KMS-11 (cell line): ENCODE data around the gene OSBPL8.
A peak's percentile ranks its signal among the peaks of the same experiment; 100 is the strongest.

Experiments
- H2AFZ ChIP-seq: fragments of 200-600 bp; sonication (generic); 2 replicates; pipeline ENCODE4 v1.6.1; 2016; ENCODE audit warnings: antibody characterized with exemption, mixed run types, low read depth
- H3K27ac ChIP-seq: fragments of 200-600 bp; sonication (generic); 2 replicates; pipeline ENCODE4 v1.6.1; 2016; ENCODE audit warnings: mild to moderate bottlenecking, mixed run types
- H3K27me3 ChIP-seq: fragments of 200-600 bp; sonication (generic); 2 replicates; pipeline ENCODE4 v1.6.1; 2017; ENCODE audit warnings: mild to moderate bottlenecking, low read depth, mixed run types, moderate library complexity; ENCODE audit not compliant: insufficient read depth
- H3K36me3 ChIP-seq: fragments of 200-600 bp; sonication (generic); 2 replicates; pipeline ENCODE4 v1.6.1; 2017; ENCODE audit warnings: mild to moderate bottlenecking, mixed run types; ENCODE audit not compliant: insufficient read depth
- H3K4me1 ChIP-seq: fragments of 200-600 bp; sonication (generic); 2 replicates; pipeline ENCODE4 v1.6.1; 2016; ENCODE audit warnings: mild to moderate bottlenecking, low read depth, mixed run types; ENCODE audit not compliant: poor library complexity, severe bottlenecking
- H3K4me2 ChIP-seq: fragments of 200-600 bp; sonication (generic); 2 replicates; pipeline ENCODE4 v1.7.0; 2016; ENCODE audit warnings: mild to moderate bottlenecking, mixed run types
- H3K4me3 ChIP-seq: fragments of 200-600 bp; sonication (generic); IDR thresholded peaks from 2 replicates; pipeline ENCODE4 v1.6.1; 2017; ENCODE audit warnings: low read depth, low read length, mixed read lengths; ENCODE audit not compliant: insufficient read depth
- H3K79me2 ChIP-seq: fragments of 200-600 bp; sonication (generic); 2 replicates; pipeline ENCODE4 v1.6.1; 2016; ENCODE audit warnings: low read depth, mixed run types; ENCODE audit not compliant: insufficient read depth
- H3K9ac ChIP-seq: fragments of 200-600 bp; sonication (generic); 2 replicates; pipeline ENCODE4 v1.6.1; 2016; ENCODE audit warnings: mild to moderate bottlenecking, mixed run types
- H4K20me1 ChIP-seq: fragments of 200-600 bp; sonication (generic); 2 replicates; pipeline ENCODE4 v1.6.1; 2016; ENCODE audit warnings: mild to moderate bottlenecking, mixed run types; ENCODE audit not compliant: insufficient read depth
- CTCF ChIP-seq: fragments of 200-600 bp; sonication (generic); conservative IDR thresholded peaks from 2 replicates; pipeline ENCODE4 v1.6.1; 2017; ENCODE audit warnings: low read depth, mild to moderate bottlenecking, antibody characterized with exemption, low read length, moderate library complexity, mixed read lengths

Gene OSBPL8

GRCh38 chr12:76559400-76560085 lies at the start of gene OSBPL8:
Gene OSBPL8, minus strand, starts transcription at chr12:76559771. Its CDS starts 72,220 bp downstream, at chr12:76487551.
- no peak for TF ChIP-seq CTCF
- H3K4me2 ChIP-seq: peak within 1 kb of the TSS; percentile 95
- peaks cover 46% of the 10 kb centered on the region for H3K79me2 ChIP-seq
- peak within 1 kb of the TSS; percentile 92 for H3K9ac ChIP-seq
- no peaks in the 10 kb centered on the region for H4K20me1 ChIP-seq
- peaks cover 19% of the 10 kb centered on the region for H3K4me1 ChIP-seq
- H3K27me3 ChIP-seq: no peaks in the 10 kb centered on the region
- H3K4me3 ChIP-seq: no peak within 1 kb of the TSS
- no peaks in the 10 kb centered on the region for H3K36me3 ChIP-seq
- peak within 1 kb of the TSS; percentile 95 for H2AFZ ChIP-seq
- peak within 1 kb of the TSS; percentile 82 for H3K27ac ChIP-seq

- H3K27ac ChIP-seq: no peak overlapping the region
- H3K27me3 ChIP-seq: no peaks in the 10 kb centered on the region
- H3K4me2 ChIP-seq: no peak overlapping the region
- H3K79me2 ChIP-seq: no peaks in the 10 kb centered on the region
- no peak overlapping the region for H3K4me3 ChIP-seq
- H3K4me1 ChIP-seq: no peaks in the 10 kb centered on the region
- no peak overlapping the region for H3K9ac ChIP-seq
- H4K20me1 ChIP-seq: no peaks in the 10 kb centered on the region
- TF ChIP-seq CTCF: no peak
- no peaks in the 10 kb centered on the region for H3K36me3 ChIP-seq
- no peak overlapping the region for H2AFZ ChIP-seq
These were observed 48.5 kb upstream of the OSBPL8 start for GRCh38 chr12:76608070-76608469.

- Histone ChIP-seq H2AFZ (no peak overlapping the region), H3K27me3 (no peaks in the 10 kb centered on the region), H3K4me1 (no peaks in the 10 kb centered on the region), H3K4me3 (no peak overlapping the region), H3K9ac (no peak overlapping the region), H4K20me1 (no peaks in the 10 kb centered on the region), H3K36me3 (no peaks in the 10 kb centered on the region), H3K4me2 (no peak overlapping the region), H3K27ac (no peak overlapping the region), H3K79me2 (no peaks in the 10 kb centered on the region)
- no peak for TF ChIP-seq CTCF
These were observed 35.5 kb upstream of the OSBPL8 start for GRCh38 chr12:76595056-76595455.

- H3K9ac ChIP-seq: no peak overlapping the region
- H3K27ac ChIP-seq: no peak overlapping the region
- TF ChIP-seq CTCF: no peak
- no peaks in the 10 kb centered on the region for H3K36me3 ChIP-seq
- no peaks in the 10 kb centered on the region for H3K27me3 ChIP-seq
- H3K4me1 ChIP-seq: no peaks in the 10 kb centered on the region
- no peak overlapping the region for H3K4me2 ChIP-seq
- H3K79me2 ChIP-seq: no peaks in the 10 kb centered on the region
- no peaks in the 10 kb centered on the region for H4K20me1 ChIP-seq
- no peak overlapping the region for H2AFZ ChIP-seq
- no peak overlapping the region for H3K4me3 ChIP-seq
These were observed 31.9 kb upstream of the OSBPL8 start for GRCh38 chr12:76591476-76591875.
